H1 (cell line): ENCODE results near the gene TP53I11. TPM values are rescaled to one million over a fixed set of nuclear protein-coding genes. Genes with fewer than 3 reads are reported as not detected.

Source experiments
- CTCF ChIA-PET: fragments of 300-600 bp; sonication (Branson Sonifier 250); formaldehyde crosslinking; loops from one replicate; lab custom pipeline; 2021; ENCODE audit not compliant: partially characterized antibody; lab: Charles Lee
- POLR2A ChIA-PET: fragments of 300-600 bp; sonication (Branson Sonifier 250); formaldehyde crosslinking; loops from one replicate; lab custom pipeline; 2021; ENCODE audit warnings: inconsistent platforms; ENCODE audit not compliant: partially characterized antibody; lab: Charles Lee
- DNase-seq, 2 experiments: peaks; one replicate each; pipeline versions ENCODE4 v3.0.0 to v3.0.0-alpha.2; 2010 to 2022; ENCODE audit warnings: low spot score in 2 of 2, low read depth in 1 of 2, mixed read lengths in 1 of 2
- FAIRE-seq: peaks from 2 replicates; lab custom pipeline; 2011; peaks lifted over from hg19 to GRCh38; lab: Jason Lieb, UNC
- H2AFZ ChIP-seq: 2 replicates; pipeline ENCODE4 v1.8.1; 2012; ENCODE audit warnings: low read length, inconsistent platforms
- H2AK5ac ChIP-seq: 2 replicates; pipeline ENCODE4 v1.6.1; 2013; ENCODE audit warnings: low read depth, low read length
- H2BK120ac ChIP-seq: replicated peaks from 2 replicates; pipeline ENCODE3; 2013; ENCODE audit warnings: low read depth, low read length, inconsistent platforms
- H2BK12ac ChIP-seq: 2 replicates; pipeline ENCODE4 v1.6.1; 2013; ENCODE audit warnings: low read depth, low read length
- H2BK15ac ChIP-seq: 2 replicates; pipeline ENCODE4 v1.6.1; 2013; ENCODE audit warnings: low read length
- H2BK20ac ChIP-seq: 2 replicates; pipeline ENCODE4 v1.6.1; 2013; ENCODE audit warnings: low read length
- H2BK5ac ChIP-seq: 2 replicates; pipeline ENCODE4 v1.6.1; 2013; ENCODE audit warnings: low read depth, low read length
- H3K14ac ChIP-seq: 2 replicates; pipeline ENCODE4 v1.6.1; 2013; ENCODE audit warnings: inconsistent platforms; ENCODE audit not compliant: insufficient read length
- H3K18ac ChIP-seq: 2 replicates; pipeline ENCODE4 v1.6.1; 2013; ENCODE audit warnings: low read length; ENCODE audit errors: extremely low read depth
- H3K23ac ChIP-seq: 2 replicates; pipeline ENCODE4 v1.6.1; 2013; ENCODE audit warnings: inconsistent platforms; ENCODE audit not compliant: insufficient read length
- H3K23me2 ChIP-seq: 2 replicates; pipeline ENCODE4 v1.6.1; 2013; ENCODE audit warnings: low read depth, low read length
- H3K27ac ChIP-seq: 2 replicates; pipeline ENCODE4 v1.6.1; 2011; ENCODE audit warnings: low read depth, low read length, inconsistent platforms
- H3K27me3 ChIP-seq, 4 experiments: replicated peaks in 1 of 4; 1 replicate in 1 of 4; 2 replicates in 3 of 4; pipeline versions ENCODE4 v1.6.1 to v1.8.1; 2011 to 2013; ENCODE audit warnings: low read length in 3 of 4, mild to moderate bottlenecking in 3 of 4, inconsistent platforms in 2 of 4, mixed read lengths in 2 of 4, moderate library complexity in 1 of 4; ENCODE audit not compliant: control insufficient read depth in 3 of 4, insufficient read depth in 3 of 4; ENCODE audit errors: extremely low read depth in 1 of 4
- H3K36me3 ChIP-seq, 4 experiments: 2 replicates each; pipeline versions ENCODE4 v1.6.1 to v1.8.1; 2011 to 2013; ENCODE audit warnings: mild to moderate bottlenecking in 4 of 4, low read length in 3 of 4, moderate library complexity in 2 of 4, control low read depth in 1 of 4, inconsistent platforms in 1 of 4; ENCODE audit not compliant: insufficient read depth in 4 of 4, control insufficient read depth in 2 of 4
- H3K4ac ChIP-seq: replicated peaks from 2 replicates; pipeline ENCODE3; 2013; ENCODE audit warnings: low read length, low read depth, mixed read lengths, inconsistent platforms; ENCODE audit not compliant: insufficient read length
- H3K4me1 ChIP-seq, 4 experiments: replicated peaks in 1 of 4; 1 replicate in 1 of 4; 2 replicates in 3 of 4; pipeline versions ENCODE4 v1.6.1 to v1.8.1; 2011 to 2013; ENCODE audit warnings: low read length in 3 of 4, inconsistent platforms in 2 of 4, mixed read lengths in 1 of 4; ENCODE audit not compliant: insufficient read depth in 4 of 4, control insufficient read depth in 3 of 4
- H3K4me2 ChIP-seq, 2 experiments: 2 replicates each; pipeline versions ENCODE4 v1.6.1 to v1.8.1; 2011 to 2013; ENCODE audit warnings: low read depth in 2 of 2, low read length in 2 of 2, control low read depth in 1 of 2, inconsistent platforms in 1 of 2, mild to moderate bottlenecking in 1 of 2; ENCODE audit not compliant: insufficient read depth in 1 of 2
- H3K4me3 ChIP-seq, 4 experiments: fragments of 200-600, 300-600 bp in 1 of 4; sonication (generic), shearing (Covaris generic), sonication (Bioruptor Twin) in 1 of 4; 2 replicates each; pipeline versions ENCODE4 v1.5.1 to v1.8.1; 2011 to 2016; ENCODE audit warnings: low read length in 4 of 4, low read depth in 3 of 4, control low read depth in 2 of 4, inconsistent platforms in 2 of 4, mild to moderate bottlenecking in 2 of 4, mixed read lengths in 1 of 4, moderate library complexity in 1 of 4; ENCODE audit not compliant: insufficient read depth in 2 of 4; ENCODE audit errors: extremely low read depth in 1 of 4
- H3K56ac ChIP-seq: replicated peaks from 2 replicates; pipeline ENCODE3; 2013; ENCODE audit warnings: low read depth, mild to moderate bottlenecking, mixed read lengths, low read length, inconsistent platforms; ENCODE audit not compliant: insufficient read length
- H3K79me1 ChIP-seq: 2 replicates; pipeline ENCODE4 v1.6.1; 2013; ENCODE audit warnings: low read depth, low read length, control low read depth
- H3K79me2 ChIP-seq, 2 experiments: 2 replicates each; pipeline versions ENCODE4 v1.6.1 to v1.8.1; 2012 to 2013; ENCODE audit warnings: low read length in 2 of 2, mild to moderate bottlenecking in 2 of 2, inconsistent platforms in 1 of 2; ENCODE audit not compliant: insufficient read depth in 2 of 2, control insufficient read depth in 1 of 2
- H3K9ac ChIP-seq, 4 experiments: replicated peaks in 1 of 4; 1 replicate in 1 of 4; 2 replicates in 3 of 4; pipeline versions ENCODE4 v1.6.1 to v1.8.1; 2011 to 2013; ENCODE audit warnings: low read depth in 3 of 4, low read length in 3 of 4, control low read depth in 2 of 4, mild to moderate bottlenecking in 2 of 4, moderate library complexity in 2 of 4, inconsistent platforms in 1 of 4; ENCODE audit errors: extremely low read depth in 1 of 4
- H3K9me3 ChIP-seq, 2 experiments: 2 replicates each; pipeline versions ENCODE4 v1.6.1 to v1.8.1; 2012 to 2013; ENCODE audit warnings: mild to moderate bottlenecking in 2 of 2, moderate library complexity in 2 of 2, control low read depth in 1 of 2, inconsistent platforms in 1 of 2, low read depth in 1 of 2, low read length in 1 of 2, mixed read lengths in 1 of 2; ENCODE audit not compliant: insufficient read depth in 2 of 2
- H4K20me1 ChIP-seq, 2 experiments: replicated peaks in 1 of 2; 2 replicates each; pipeline versions ENCODE3 to v1.8.1; 2011 to 2013; ENCODE audit warnings: inconsistent platforms in 2 of 2, low read length in 2 of 2, mild to moderate bottlenecking in 1 of 2; ENCODE audit not compliant: insufficient read depth in 2 of 2, control insufficient read depth in 1 of 2
- H4K5ac ChIP-seq: 2 replicates; pipeline ENCODE4 v1.6.1; 2013; ENCODE audit warnings: low read length, low read depth, mixed read lengths, inconsistent platforms; ENCODE audit not compliant: insufficient read length
- H4K8ac ChIP-seq: 2 replicates; pipeline ENCODE4 v1.8.0; 2013; ENCODE audit warnings: mild to moderate bottlenecking, moderate library complexity, low read length, inconsistent platforms; ENCODE audit not compliant: insufficient read depth; ENCODE audit errors: extremely low read depth
- H4K91ac ChIP-seq: replicated peaks from 2 replicates; pipeline ENCODE3; 2013; ENCODE audit warnings: low read length, mixed read lengths, inconsistent platforms; ENCODE audit not compliant: insufficient read length
- CHD1 ChIP-seq: IDR thresholded peaks from 2 replicates; pipeline ENCODE4 v1.6.1; 2012; ENCODE audit warnings: low read depth, low read length, improper control_type of control experiment
- CTCF ChIP-seq, 3 experiments: IDR thresholded peaks; 1 replicate in 2 of 3; 2 replicates in 1 of 3; pipeline versions ENCODE4 v1.5.1 to v1.6.1; 2011; ENCODE audit warnings: low read length in 3 of 3, mild to moderate bottlenecking in 3 of 3, inconsistent platforms in 2 of 3, low read depth in 1 of 3, moderate library complexity in 1 of 3; ENCODE audit not compliant: insufficient read depth in 1 of 3; ENCODE audit errors: control extremely low read depth in 1 of 3
- KDM1A ChIP-seq: fragments of 200-600, 300-600 bp; sonication (generic); IDR thresholded peaks from 2 replicates; pipeline ENCODE4 v1.7.1; 2016; ENCODE audit warnings: mild to moderate bottlenecking, low read length, borderline replicate concordance
- SRF ChIP-seq: IDR thresholded peaks from 2 replicates; pipeline ENCODE4 v1.6.1; 2011; ENCODE audit warnings: mild to moderate bottlenecking, low read depth, low read length, moderate library complexity
- WGBS, 2 experiments: shearing (Covaris generic) in 1 of 2; methylation state at CpG; one replicate each; pipeline versions ENCODE4 v1.1.6 to v1.1.7; 2013 to 2015; ENCODE audit warnings: low lambda C conversion rate in 2 of 2, mixed read lengths in 2 of 2, inconsistent platforms in 1 of 2, low coverage in 1 of 2, missing lambda C conversion rate in 1 of 2; ENCODE audit not compliant: insufficient replicate concordance in 2 of 2, insufficient coverage in 1 of 2, insufficient read length in 1 of 2; ENCODE audit errors: extremely low coverage in 1 of 2, missing lambda C conversion rate in 1 of 2; 5-methylcytosine and 5-hydroxymethylcytosine counted together
- polyA plus RNA-seq, 7 experiments: library from polyadenylated mRNA; depleted of rRNA in 3 of 7; stranded (reverse) in 5 of 7; unstranded in 2 of 7; fragments of >200 nt in 5 of 7; fragments of 200-250 nt in 2 of 7; gene quantifications; 1 replicate in 5 of 7; 2 replicates in 1 of 7; 4 replicates in 1 of 7; pipeline versions ENCODE4 v1.2.1 to v1.2.3, GENCODE V29; 2011 to 2013; ENCODE audit warnings: missing spikeins in 2 of 7, mixed read lengths in 2 of 7
- total RNA-seq: library from RNA; stranded (reverse); fragmentation: NEBNext Ultra II Directional; extraction: Animal tissue kit (Norgen Biotek cat#: 25700); gene quantifications from 2 replicates; pipeline ENCODE4 v1.2.1, GENCODE V29; 2021

Gene TP53I11
- total and polyA plus RNA-seq, 2 of the 8 experiments (the other 6 are each of a cell fraction or from before 2014, with no cell fraction given), result 34.0 to 46.3 TPM

GRCh38 chr11:44992774-44993173, 42.1 kb upstream of the TP53I11 start:
- Histone ChIP-seq H3K14ac (no peak overlapping the region), H2BK5ac (no peak overlapping the region), H4K20me1 (no peaks in the 10 kb centered on the region), H3K4me3 (no peak overlapping the region), H3K23ac (no peak overlapping the region), H3K27me3 (no peaks in the 10 kb centered on the region), H2BK15ac (no peak overlapping the region), H3K9me3 (no peaks in the 10 kb centered on the region), H4K91ac (no peak overlapping the region), H3K79me2 (no peaks in the 10 kb centered on the region), H2BK120ac (no peak overlapping the region), H3K56ac (no peak overlapping the region), H3K27ac (no peak overlapping the region), H3K23me2 (no peaks in the 10 kb centered on the region; the same call in 1 of the 2 replicates), H3K9ac (no peak overlapping the region), H3K79me1 (no peaks in the 10 kb centered on the region), H3K4ac (no peak overlapping the region), H2AFZ (no peak overlapping the region), H4K8ac (no peak overlapping the region), H3K18ac (no peak overlapping the region), H4K5ac (no peak overlapping the region), H2BK20ac (no peak overlapping the region), H3K4me2 (no peak overlapping the region), H2BK12ac (no peak overlapping the region), H3K4me1 (no peaks in the 10 kb centered on the region), H3K36me3 (no peaks in the 10 kb centered on the region), H2AK5ac (no peak overlapping the region)
- ChIA-PET POLR2A (no interaction called here), CTCF (interaction anchor here (0.8 to 1.2 kb wide), 2 partner anchors 45 to 105 kb away, joined by 3 read pairs; no protein-coding TSS in a partner anchor)
- 84% methylated on average over 4 of the region's 4 CpGs; no CpG with 5 or more reads in 1 of the 2 experiments for WGBS, 2 experiments
- no peak for FAIRE-seq
- DNase-seq, result no peak
- TF ChIP-seq KDM1A (no peak), SRF (no peak), CHD1 (no peak), CTCF (IDR thresholded peaks at IDR 0.05; ENCODE audit: control extremely low read depth in 1 of 3, insufficient read depth in 1 of 3, low read depth in 1 of 3, low read length in 3 of 3) (no peak)
